Type B pancreatic cell (in vitro differentiated cells): ENCODE measurements around the gene MAB21L4. TPM values are rescaled to one million over a fixed set of nuclear protein-coding genes. Genes with fewer than 3 reads are reported as not detected.

Experiments
- DNase-seq: peaks from one replicate; pipeline ENCODE4 v3.0.0; 2021; ENCODE audit warnings: mixed read lengths; ENCODE audit not compliant: unreplicated experiment; ENCODE audit errors: extremely low spot score
- H3K27ac Mint-ChIP-seq: 2 replicates; pipeline ENCODE4 v1.8.0; 2021; ENCODE audit warnings: mild to moderate bottlenecking, mixed read lengths
- H3K27me3 Mint-ChIP-seq: 2 replicates; pipeline ENCODE4 v1.8.0; 2021; ENCODE audit warnings: mixed read lengths
- H3K36me3 Mint-ChIP-seq: 2 replicates; pipeline ENCODE4 v1.8.0; 2021; ENCODE audit warnings: mixed read lengths
- H3K4me1 Mint-ChIP-seq: one replicate; pipeline ENCODE4 v1.8.0; 2021; ENCODE audit warnings: mixed read lengths; ENCODE audit not compliant: unreplicated experiment
- H3K4me3 Mint-ChIP-seq: 2 replicates; pipeline ENCODE4 v1.8.0; 2021; ENCODE audit warnings: mild to moderate bottlenecking, mixed read lengths
- H3K9me3 Mint-ChIP-seq: 2 replicates; pipeline ENCODE4 v1.8.0; 2021; ENCODE audit warnings: mixed read lengths
- CTCF ChIP-seq: fragments of 200-600 bp; sonication (generic); conservative IDR thresholded peaks from 2 replicates; pipeline ENCODE4 v1.5.0; 2021; ENCODE audit warnings: antibody characterized with exemption, mild to moderate bottlenecking
- total RNA-seq: library from RNA; stranded (reverse); gene quantifications from 2 replicates; pipeline ENCODE4 v1.2.1, GENCODE V29; 2021; ENCODE audit warnings: low replicate concordance

Gene MAB21L4
- total RNA-seq, 1 donor from 2014 or later = 62.0 TPM

GRCh38 chr2:240925568-240926515 is 29.9 kb upstream of the MAB21L4 start:
- Mint-ChIP-seq H3K4me1 (peaks cover 15% of the 10 kb centered on the region), H3K9me3 (no peaks in the 10 kb centered on the region), H3K27me3 (no peaks in the 10 kb centered on the region), H3K27ac (no peak overlapping the region), H3K4me3 (no peak overlapping the region), H3K36me3 (no peaks in the 10 kb centered on the region)
- no peak for TF ChIP-seq CTCF
- DNase-seq = peak; percentile 68

- H3K27ac Mint-ChIP-seq = no peak overlapping the region
- no peaks in the 10 kb centered on the region for H3K9me3 Mint-ChIP-seq
- H3K36me3 Mint-ChIP-seq = no peaks in the 10 kb centered on the region
- H3K4me1 Mint-ChIP-seq = peaks cover 15% of the 10 kb centered on the region
- peak; percentile 69 for DNase-seq
- no peak overlapping the region for H3K4me3 Mint-ChIP-seq
- H3K27me3 Mint-ChIP-seq = no peaks in the 10 kb centered on the region
- TF ChIP-seq CTCF = no peak
Observed at GRCh38 chr2:240925191-240925567, 29.2 kb upstream of the MAB21L4 start.

- H3K27ac Mint-ChIP-seq = no peak overlapping the region
- TF ChIP-seq CTCF = no peak
- no peaks in the 10 kb centered on the region for H3K27me3 Mint-ChIP-seq
- H3K4me1 Mint-ChIP-seq = peaks cover 7% of the 10 kb centered on the region
- H3K4me3 Mint-ChIP-seq = no peak overlapping the region
- no peak for DNase-seq
- no peaks in the 10 kb centered on the region for H3K9me3 Mint-ChIP-seq
- H3K36me3 Mint-ChIP-seq = no peaks in the 10 kb centered on the region
Observed at GRCh38 chr2:240922982-240923537, 27.1 kb upstream of the MAB21L4 start.

- Mint-ChIP-seq H3K4me1 (peaks cover 7% of the 10 kb centered on the region), H3K27ac (no peak overlapping the region), H3K9me3 (no peaks in the 10 kb centered on the region), H3K4me3 (no peak overlapping the region), H3K36me3 (no peaks in the 10 kb centered on the region), H3K27me3 (no peaks in the 10 kb centered on the region)
- DNase-seq = peak; percentile 67
- no peak for TF ChIP-seq CTCF
Observed at GRCh38 chr2:240922245-240922981, 26.5 kb upstream of the MAB21L4 start.

- no peaks in the 10 kb centered on the region for H3K27me3 Mint-ChIP-seq
- no peaks in the 10 kb centered on the region for H3K9me3 Mint-ChIP-seq
- no peak overlapping the region for H3K4me3 Mint-ChIP-seq
- no peaks in the 10 kb centered on the region for H3K36me3 Mint-ChIP-seq
- peaks cover 6% of the 10 kb centered on the region for H3K4me1 Mint-ChIP-seq
- DNase-seq = no peak
- no peak overlapping the region for H3K27ac Mint-ChIP-seq
- no peak for TF ChIP-seq CTCF
Observed at GRCh38 chr2:240921995-240922244, 26.0 kb upstream of the MAB21L4 start.
